Inflammatory macrophage (primary cell): Measurements from ENCODE around the gene C13orf42.
"Not testable (repeated sequence)": the region's sequence is repeated elsewhere in the genome, so short reads cannot be mapped to it uniquely, and the experiment has no call there.

Source experiments
- DNase-seq, 2 donors: peaks; one replicate each; pipeline ENCODE4 v3.0.0-alpha.2; 2020 to 2022

Gene C13orf42

GRCh38 chr13:51120873-51121272 lies 9.8 kb upstream of the C13orf42 start:
- DNase-seq: peak; percentile 25 to 42

GRCh38 chr13:51118809-51119431 lies 7.8 kb upstream of the C13orf42 start:
- no peak for DNase-seq

DNA sequence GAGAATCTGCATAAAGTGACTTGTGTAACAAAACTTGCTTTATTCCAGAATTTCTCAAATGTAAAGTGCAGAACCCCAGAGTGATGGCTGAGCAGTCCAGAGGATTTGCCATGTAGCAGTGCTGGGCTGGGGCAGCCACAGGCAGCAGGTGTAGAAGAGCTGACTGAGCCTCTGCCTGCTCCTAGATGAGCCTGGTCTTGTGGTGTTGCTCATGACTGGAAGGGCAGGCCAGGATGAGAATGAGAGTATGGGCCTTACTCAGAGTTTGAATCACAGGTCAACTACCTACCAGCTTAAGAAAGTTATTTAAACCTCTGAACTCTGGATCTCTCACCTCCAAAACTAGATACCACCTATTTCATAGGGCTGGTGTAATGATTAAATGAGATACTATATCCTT lies 2.9 kb upstream of the C13orf42 start:
- no peak for DNase-seq

DNA sequence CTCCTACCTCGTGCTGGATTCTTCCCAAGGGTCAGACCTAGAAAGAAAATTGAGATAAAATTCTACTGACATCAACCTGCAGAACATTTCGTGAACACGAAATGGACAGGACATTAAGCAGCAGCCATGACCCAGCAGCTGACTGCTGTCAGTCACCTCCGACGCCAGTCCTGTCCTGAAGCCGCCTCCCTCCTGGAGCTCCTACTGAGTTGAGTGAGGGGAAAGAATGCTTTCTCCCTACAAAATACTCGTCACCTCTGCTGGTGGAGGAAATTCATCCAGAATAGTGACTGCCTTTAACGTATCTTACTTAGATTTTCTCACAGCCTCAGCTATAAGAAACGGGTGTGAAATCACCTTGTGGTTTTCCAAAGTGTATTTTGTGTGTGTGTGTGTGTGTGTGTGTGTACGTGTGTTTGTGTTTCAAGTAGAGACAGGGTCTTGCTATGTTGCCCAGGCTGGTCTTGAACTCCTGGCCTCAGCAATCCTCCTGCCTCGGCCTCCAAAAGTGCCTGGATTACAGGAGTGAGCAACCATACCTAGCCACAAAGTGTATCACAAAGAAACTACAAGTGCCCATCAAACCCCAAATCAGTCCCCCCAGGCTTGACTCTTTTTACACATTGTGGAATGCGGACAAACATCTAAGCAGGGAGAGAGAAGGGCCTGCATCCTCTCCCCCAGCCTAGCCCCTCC lies 2.3 kb upstream of the C13orf42 start:
- no peak for DNase-seq

- no peak for DNase-seq
These were observed 1.7 kb upstream of the C13orf42 start for GRCh38 chr13:51112771-51113170.

DNA sequence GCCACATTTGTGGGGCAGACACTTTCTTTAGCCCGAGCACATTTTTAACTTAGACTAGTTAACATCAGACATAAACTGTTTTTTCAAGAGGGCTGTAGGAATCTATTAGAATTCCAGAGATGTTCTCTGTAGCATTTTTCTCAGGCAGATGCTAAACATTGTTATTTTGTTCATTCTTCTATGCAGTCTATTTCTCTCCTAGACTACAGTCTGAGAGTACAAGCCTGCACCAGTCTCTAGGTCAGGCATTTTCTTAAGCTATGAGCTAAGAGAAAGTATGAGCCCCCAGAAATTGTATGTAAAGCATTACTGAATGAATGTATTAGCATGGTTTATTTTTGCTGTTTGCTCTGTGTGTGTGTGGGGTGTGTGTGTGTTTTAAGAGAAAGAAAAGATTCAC lies 923 bp upstream of the C13orf42 start:
- no peak for DNase-seq

- DNase-seq: no peak
These were observed 3.1 kb downstream of the C13orf42 start for GRCh38 chr13:51107996-51108395.

GRCh38 chr13:51105046-51105445 lies 6.0 kb downstream of the C13orf42 start:
- no peak for DNase-seq

DNA sequence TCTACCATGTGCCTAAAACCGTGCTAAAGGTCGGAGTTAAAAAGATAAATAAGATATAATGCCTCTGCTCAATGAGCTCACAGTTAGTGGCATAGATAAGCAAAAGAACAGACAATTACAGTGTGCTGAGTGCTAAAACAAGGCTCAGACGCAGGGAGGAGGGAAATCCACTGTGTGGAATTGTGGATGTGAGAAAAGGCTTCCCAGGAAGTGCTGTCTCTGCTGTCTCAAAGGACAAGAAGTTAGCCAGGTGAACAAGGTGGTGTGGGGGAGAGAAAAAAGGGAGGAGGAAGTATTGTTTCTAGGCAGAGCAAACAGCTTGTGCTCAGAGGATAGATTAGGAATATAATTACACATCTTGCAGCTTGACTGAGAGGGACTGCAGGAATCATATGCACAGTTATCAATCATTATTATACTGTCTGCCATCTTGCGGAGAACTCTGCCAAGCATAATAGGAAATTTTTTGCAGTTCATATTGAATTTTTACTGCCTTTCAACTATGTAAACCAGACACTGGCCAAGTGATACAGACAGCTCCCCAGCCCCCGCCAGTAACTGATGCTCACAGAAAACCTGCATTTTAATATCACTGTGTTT lies 9.3 kb downstream of the C13orf42 start:
- DNase-seq: no peak

GRCh38 chr13:51097353-51098043 lies 13.6 kb downstream of the C13orf42 start:
- no peak for DNase-seq

DNA sequence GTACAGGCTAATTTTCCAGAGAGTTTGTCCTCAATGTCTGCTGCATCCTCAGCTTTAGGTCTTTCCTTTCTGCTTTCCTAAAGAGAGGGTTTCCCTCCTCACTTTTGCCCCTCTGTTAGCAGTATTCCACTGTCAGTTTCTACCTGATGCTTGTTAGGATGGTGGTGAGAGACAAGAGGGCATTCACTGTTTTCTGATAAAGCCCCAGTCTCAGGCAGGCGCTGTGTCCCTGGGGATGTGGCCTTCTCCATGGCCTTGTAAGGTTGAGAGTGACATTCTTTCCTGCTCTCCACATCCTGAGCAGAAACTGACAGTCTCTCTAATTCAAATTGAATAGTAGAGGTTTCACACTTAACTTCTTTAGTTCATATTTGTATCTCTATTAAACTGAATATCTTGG lies 14.9 kb downstream of the C13orf42 start:
- DNase-seq: no peak

GRCh38 chr13:51093574-51093973 lies 17.5 kb downstream of the C13orf42 start:
- DNase-seq: no peak

DNA sequence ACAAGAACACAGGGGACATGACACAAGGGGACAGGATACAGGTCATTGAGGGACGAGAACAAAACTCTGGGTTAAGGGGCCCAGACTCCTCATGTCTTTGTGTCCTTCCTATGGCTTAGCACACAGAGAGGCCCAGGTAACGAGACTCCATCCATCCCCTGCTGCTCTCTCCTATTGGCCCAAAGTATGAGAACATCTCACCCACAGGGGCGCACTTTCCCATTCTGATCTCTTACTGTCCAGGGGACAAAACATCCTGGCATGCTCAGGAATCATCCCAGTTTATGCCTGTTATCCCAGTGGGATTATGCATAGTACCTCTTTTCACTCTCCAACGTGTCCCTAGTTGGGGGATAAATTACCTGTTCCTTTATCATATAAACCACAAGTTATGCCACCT lies 19.2 kb downstream of the C13orf42 start:
- DNase-seq: no peak

GRCh38 chr13:51083706-51084105 lies 27.4 kb downstream of the C13orf42 start:
- DNase-seq: no peak

GRCh38 chr13:51080478-51081065 lies 30.5 kb downstream of the C13orf42 start:
- not testable (repeated sequence) for DNase-seq

GRCh38 chr13:51071493-51071892 lies 39.6 kb downstream of the C13orf42 start:
- DNase-seq: no peak

DNA sequence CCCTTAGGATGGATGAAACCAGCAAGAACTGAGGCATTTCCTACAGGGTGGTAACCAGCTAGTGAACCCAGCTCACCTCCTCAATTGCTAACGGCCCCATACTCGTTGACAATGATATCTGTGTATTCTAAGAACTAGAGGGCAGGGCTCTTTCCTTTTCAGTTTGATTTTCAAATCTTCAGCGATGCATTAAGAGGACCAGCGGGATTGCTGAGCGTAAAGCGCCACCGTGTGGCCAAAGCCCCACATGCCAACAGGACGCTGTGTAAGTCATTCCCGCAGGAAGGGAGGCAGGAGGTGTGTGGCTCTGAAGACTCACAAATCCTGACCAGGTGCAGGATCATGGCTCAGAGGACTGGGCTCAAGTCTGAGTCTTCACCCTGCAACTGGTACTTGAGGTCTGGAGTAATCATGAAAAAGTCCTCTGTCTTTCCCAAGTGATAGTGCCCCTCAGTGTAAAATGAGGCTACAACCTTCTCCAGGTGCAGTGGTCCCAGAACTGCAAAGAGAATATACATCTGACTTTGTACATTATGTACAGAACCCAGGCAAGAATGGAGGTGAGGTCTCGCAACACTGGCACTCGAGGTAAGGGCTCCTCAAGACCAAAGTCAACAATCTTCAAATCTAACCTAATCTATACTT lies 40.9 kb downstream of the C13orf42 start:
- peak; percentile 83 to 87 for DNase-seq

- no peak for DNase-seq
These were observed 42.6 kb downstream of the C13orf42 start for GRCh38 chr13:51068501-51068900.

GRCh38 chr13:51067706-51068105 lies 43.4 kb downstream of the C13orf42 start:
- DNase-seq: no peak

- DNase-seq: no peak
These were observed 43.8 kb downstream of the C13orf42 start for GRCh38 chr13:51067210-51067701.

- peak in 1 of 2 donors; percentile 19 for DNase-seq
These were observed 44.8 kb downstream of the C13orf42 start for GRCh38 chr13:51066091-51066831.
